Esophagus muscularis mucosa (tissue), 4 donors: ENCODE data around the gene SLC50A1. TPM values are rescaled to one million over a fixed set of nuclear protein-coding genes. Genes with fewer than 3 reads are reported as not detected.

ENCODE experiments used
- DNase-seq: peaks from one replicate; pipeline ENCODE4 v3.0.0-alpha.2; 2017; ENCODE audit errors: extremely low spot score
- H3K27ac ChIP-seq, 4 donors: fragments of 200-600 bp; sonication (generic); replicated peaks in 1 of 4; 1 replicate in 3 of 4; 2 replicates in 1 of 4; pipeline ENCODE4 v1.5.1; 2016 to 2019; ENCODE audit warnings: mild to moderate bottlenecking in 1 of 4
- H3K27me3 ChIP-seq, 4 donors: fragments of 200-600 bp; sonication (generic); one replicate each; pipeline versions ENCODE4 v1.5.1 to v1.6.0; 2016 to 2019
- H3K36me3 ChIP-seq, 4 donors: fragments of 200-600 bp; sonication (generic); one replicate each; pipeline ENCODE4 v1.5.1; 2016 to 2019
- H3K4me1 ChIP-seq, 4 donors: fragments of 200-600 bp; sonication (generic); one replicate each; pipeline ENCODE4 v1.5.1; 2016 to 2019
- H3K4me3 ChIP-seq, 4 donors: fragments of 200-600 bp; sonication (generic); 1 replicate in 2 of 4; 2 replicates in 2 of 4; pipeline ENCODE4 v1.5.1; 2016 to 2019; ENCODE audit warnings: mild to moderate bottlenecking in 4 of 4, moderate library complexity in 1 of 4
- H3K9me3 ChIP-seq, 4 donors: fragments of 200-600 bp; sonication (generic); 1 replicate in 3 of 4; 2 replicates in 1 of 4; pipeline ENCODE4 v1.5.1; 2016 to 2019
- EP300 ChIP-seq: sonication (generic); formaldehyde crosslinking; IDR thresholded peaks from one replicate; pipeline ENCODE4 v1.6.1; 2017; ENCODE audit warnings: antibody characterized with exemption
- POLR2A ChIP-seq: fragments of 450-650 bp; IDR thresholded peaks from one replicate; pipeline ENCODE4 v1.6.1; 2017; ENCODE audit warnings: antibody characterized with exemption, moderate library complexity, mild to moderate bottlenecking, low read depth
- POLR2AphosphoS5 ChIP-seq, 2 donors: sonication (generic); formaldehyde crosslinking; IDR thresholded peaks; one replicate each; pipeline ENCODE4 v1.6.1; 2017; ENCODE audit warnings: antibody characterized with exemption in 2 of 2
- WGBS: methylation state at CpG from one replicate; pipeline ENCODE4 v1.1.5; 2018; 5-methylcytosine and 5-hydroxymethylcytosine counted together
- intact Hi-C: fragments of 100-400 bp; cut with DNase I; formaldehyde crosslinking; loops from one replicate; pipeline ENCODE4 v1.15.1; 2023
- total RNA-seq, 4 donors: library from RNA; depleted of rRNA; stranded (reverse); fragments of >200 nt; gene quantifications; one replicate each; pipeline versions ENCODE4 v1.1.0 to v1.2.1, GENCODE V29; 2016
- TF ChIP-seq, protein P1 (sequence below), 3 experiments: fragments of 200-600 bp in 2 of 3; fragments of 450-650 bp in 1 of 3; sonication (generic) in 2 of 3; IDR thresholded peaks; one replicate each; pipeline ENCODE4 v1.5.1; 2017 to 2019; ENCODE audit warnings: antibody characterized with exemption in 3 of 3, mild to moderate bottlenecking in 2 of 3, moderate library complexity in 1 of 3

The SLC50A1 gene
- total RNA-seq, 4 donors from 2014 or later = 13.3 to 18.7 (median 15.2) TPM

DNA sequence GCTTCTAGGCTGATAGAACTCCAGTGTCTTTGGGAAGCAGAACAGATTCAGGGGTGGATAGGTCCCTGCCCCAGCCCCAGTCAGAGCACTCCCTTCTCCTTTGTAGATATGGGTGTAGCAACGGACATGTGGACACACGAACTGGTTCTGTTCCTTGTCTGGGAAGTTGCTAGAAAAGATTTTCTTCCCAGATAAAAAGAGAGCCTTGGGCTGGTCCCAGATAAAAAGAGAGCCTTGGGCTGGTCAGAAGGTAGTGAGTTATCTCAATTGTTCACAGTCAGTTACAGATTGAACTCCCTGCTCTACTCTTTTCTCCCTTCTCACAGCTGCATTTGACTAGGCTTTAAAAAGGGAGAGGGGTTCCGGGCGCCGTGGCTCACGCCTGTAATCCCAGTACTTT lies 15.4 kb upstream of the SLC50A1 start:
- WGBS = 69% methylated on average over 6 of the region's 6 CpGs
- intact Hi-C loops = no loop called here

DNA sequence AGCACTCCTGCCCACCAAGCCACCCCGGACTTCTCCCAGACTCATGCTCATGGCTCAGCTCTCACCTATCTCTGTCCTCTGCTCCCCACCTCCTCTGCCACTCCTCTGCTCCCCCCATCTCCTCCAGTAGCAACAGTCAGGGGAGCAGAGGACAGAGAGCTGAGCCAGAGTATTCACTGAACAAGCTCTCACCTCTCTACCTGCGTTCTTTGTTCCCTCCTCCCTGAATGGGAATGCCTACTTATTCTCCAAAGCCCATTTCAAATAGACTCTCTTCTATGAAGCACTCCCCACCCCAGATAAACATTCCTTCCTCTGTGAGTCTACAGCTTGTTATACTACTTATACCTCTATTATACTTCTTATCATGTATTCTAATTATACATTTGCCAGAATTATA lies 14.4 kb upstream of the SLC50A1 start:
- intact Hi-C loops = no loop called here
- no peak overlapping the region for H3K27ac ChIP-seq
- no peak overlapping the region for H3K4me3 ChIP-seq
- no peaks in the 10 kb centered on the region for H3K9me3 ChIP-seq
- H3K27me3 ChIP-seq = peaks cover 0 to 8% (median 0%) of the 10 kb centered on the region in 4 donors
- peaks cover 6 to 20% (median 8%) of the 10 kb centered on the region in 4 donors for H3K4me1 ChIP-seq
- no peak for DNase-seq
- no peak for TF ChIP-seq POLR2A
- TF ChIP-seq, protein P1, sequence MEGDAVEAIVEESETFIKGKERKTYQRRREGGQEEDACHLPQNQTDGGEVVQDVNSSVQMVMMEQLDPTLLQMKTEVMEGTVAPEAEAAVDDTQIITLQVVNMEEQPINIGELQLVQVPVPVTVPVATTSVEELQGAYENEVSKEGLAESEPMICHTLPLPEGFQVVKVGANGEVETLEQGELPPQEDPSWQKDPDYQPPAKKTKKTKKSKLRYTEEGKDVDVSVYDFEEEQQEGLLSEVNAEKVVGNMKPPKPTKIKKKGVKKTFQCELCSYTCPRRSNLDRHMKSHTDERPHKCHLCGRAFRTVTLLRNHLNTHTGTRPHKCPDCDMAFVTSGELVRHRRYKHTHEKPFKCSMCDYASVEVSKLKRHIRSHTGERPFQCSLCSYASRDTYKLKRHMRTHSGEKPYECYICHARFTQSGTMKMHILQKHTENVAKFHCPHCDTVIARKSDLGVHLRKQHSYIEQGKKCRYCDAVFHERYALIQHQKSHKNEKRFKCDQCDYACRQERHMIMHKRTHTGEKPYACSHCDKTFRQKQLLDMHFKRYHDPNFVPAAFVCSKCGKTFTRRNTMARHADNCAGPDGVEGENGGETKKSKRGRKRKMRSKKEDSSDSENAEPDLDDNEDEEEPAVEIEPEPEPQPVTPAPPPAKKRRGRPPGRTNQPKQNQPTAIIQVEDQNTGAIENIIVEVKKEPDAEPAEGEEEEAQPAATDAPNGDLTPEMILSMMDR (IDR thresholded peaks at IDR 0.05) = no peak
- TF ChIP-seq POLR2AphosphoS5 (IDR thresholded peaks at IDR 0.05) = no peak
- TF ChIP-seq EP300 = no peak
- WGBS = 85% methylated on average over 2 of the region's 2 CpGs
- no peaks in the 10 kb centered on the region for H3K36me3 ChIP-seq

More for the DNA sequence above, 15.4 kb upstream of the SLC50A1 start:
- Histone ChIP-seq H3K4me1 (peaks cover 0 to 10% (median 0%) of the 10 kb centered on the region in 4 donors), H3K36me3 (no peaks in the 10 kb centered on the region), H3K27ac (no peak overlapping the region), H3K27me3 (peaks cover 0 to 10% (median 0%) of the 10 kb centered on the region in 4 donors), H3K9me3 (no peaks in the 10 kb centered on the region), H3K4me3 (no peak overlapping the region)
- TF ChIP-seq POLR2A = no peak
- no peak for TF ChIP-seq EP300
- TF ChIP-seq, protein P1 (IDR thresholded peaks at IDR 0.05) = no peak
- no peak for TF ChIP-seq POLR2AphosphoS5 (IDR thresholded peaks at IDR 0.05)
- DNase-seq = no peak

DNA sequence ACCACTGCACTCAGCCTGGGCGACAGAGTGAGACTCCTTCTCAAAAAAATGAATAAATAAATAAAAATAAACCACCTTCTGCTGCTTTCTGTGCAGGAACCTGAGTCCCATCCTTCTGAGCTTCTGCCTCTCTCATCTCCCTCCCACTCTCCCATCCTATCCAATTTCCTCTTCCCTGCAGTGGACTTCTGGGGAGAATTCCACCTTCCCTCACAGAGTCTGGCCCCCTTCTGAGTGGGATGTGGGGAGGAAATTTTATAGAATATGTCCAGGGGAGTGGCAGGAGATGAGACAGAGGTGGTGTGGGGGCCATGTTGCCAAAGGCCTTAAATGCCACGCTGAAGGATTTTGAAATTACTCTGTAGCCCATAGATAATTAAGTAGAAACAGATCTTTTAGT lies 13.3 kb upstream of the SLC50A1 start:
- TF ChIP-seq POLR2A (no peak), EP300 (no peak), POLR2AphosphoS5 (IDR thresholded peaks at IDR 0.05) (no peak)
- TF ChIP-seq, protein P1 (IDR thresholded peaks at IDR 0.05) = no peak
- no peaks in the 10 kb centered on the region for H3K36me3 ChIP-seq
- 67% methylated on average over 2 of the region's 2 CpGs for WGBS
- no peak overlapping the region for H3K27ac ChIP-seq
- peaks cover 17 to 31% (median 19%) of the 10 kb centered on the region in 4 donors for H3K4me1 ChIP-seq
- no peaks in the 10 kb centered on the region for H3K9me3 ChIP-seq
- DNase-seq = no peak
- H3K27me3 ChIP-seq = peaks cover 0 to 5% (median 0%) of the 10 kb centered on the region in 4 donors
- intact Hi-C loops = no loop called here
- no peak overlapping the region for H3K4me3 ChIP-seq

DNA sequence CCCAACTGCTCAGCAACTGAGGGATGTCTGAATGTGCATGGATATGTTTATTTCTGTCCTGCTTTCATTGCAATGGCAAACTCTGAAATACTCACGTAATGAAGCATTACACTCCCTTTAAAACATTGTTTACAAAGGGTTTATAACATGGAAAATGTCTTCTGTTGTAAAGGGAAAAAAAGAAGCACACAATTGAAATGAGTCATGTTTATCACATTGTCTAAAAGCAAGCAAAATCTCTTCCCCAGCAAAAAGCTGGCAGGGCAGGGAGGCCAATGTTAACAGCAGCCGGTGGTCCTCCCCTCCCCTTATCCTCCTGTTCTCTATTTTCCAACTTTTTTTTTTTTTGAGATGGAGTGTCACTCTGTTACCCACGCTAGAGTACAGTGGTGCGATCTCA lies 11.9 kb upstream of the SLC50A1 start:
- Histone ChIP-seq H3K4me3 (no peak overlapping the region), H3K36me3 (no peaks in the 10 kb centered on the region), H3K27ac (no peak overlapping the region), H3K4me1 (peaks cover 29 to 33% (median 31%) of the 10 kb centered on the region in 4 donors), H3K27me3 (no peaks in the 10 kb centered on the region), H3K9me3 (no peaks in the 10 kb centered on the region)
- TF ChIP-seq POLR2A = no peak
- TF ChIP-seq, protein P1 (IDR thresholded peaks at IDR 0.05) = no peak
- no peak for TF ChIP-seq EP300
- no peak for TF ChIP-seq POLR2AphosphoS5 (IDR thresholded peaks at IDR 0.05)
- no peak for DNase-seq
- intact Hi-C loops = no loop called here
- 71% methylated on average over 4 of the region's 4 CpGs for WGBS
